Mesenchymal stem cell (in vitro differentiated cells and primary cell): ENCODE data around the gene ANKHD1.
A peak's percentile ranks its signal among the peaks of the same experiment; 100 is the strongest.

Experiments
- DNase-seq: peaks from one replicate; pipeline ENCODE4 v3.0.0-alpha.2; 2013
- H2AFZ ChIP-seq: one replicate; pipeline ENCODE4 v1.6.1; 2013; ENCODE audit warnings: low read depth, mild to moderate bottlenecking, control low read depth, inconsistent platforms, low read length, moderate library complexity
- H2AK5ac ChIP-seq: 2 replicates; pipeline ENCODE4 v1.6.1; 2013; ENCODE audit warnings: low read length, moderate library complexity, mild to moderate bottlenecking, inconsistent platforms; ENCODE audit not compliant: severe bottlenecking
- H2BK120ac ChIP-seq: one replicate; pipeline ENCODE4 v1.6.1; 2013; ENCODE audit warnings: low read depth, mild to moderate bottlenecking, inconsistent platforms, low read length, moderate library complexity
- H2BK12ac ChIP-seq, 2 experiments: one replicate each; pipeline ENCODE4 v1.6.1; 2013; ENCODE audit warnings: inconsistent platforms in 2 of 2, low read length in 2 of 2, mild to moderate bottlenecking in 2 of 2, moderate library complexity in 2 of 2, control low read depth in 1 of 2
- H2BK15ac ChIP-seq: one replicate; pipeline ENCODE4 v1.6.1; 2013; ENCODE audit warnings: mild to moderate bottlenecking, low read depth, inconsistent platforms; ENCODE audit not compliant: poor library complexity, severe bottlenecking
- H2BK5ac ChIP-seq: 2 replicates; pipeline ENCODE4 v1.6.1; 2013; ENCODE audit warnings: low read depth, mild to moderate bottlenecking, low read length, control low read depth, inconsistent platforms; ENCODE audit not compliant: poor library complexity, severe bottlenecking
- H3K14ac ChIP-seq, 2 experiments: one replicate each; pipeline ENCODE4 v1.6.1; 2013; ENCODE audit warnings: inconsistent platforms in 2 of 2, low read length in 2 of 2, control low read depth in 1 of 2, mild to moderate bottlenecking in 1 of 2, moderate library complexity in 1 of 2
- H3K18ac ChIP-seq, 2 experiments: one replicate each; pipeline ENCODE4 v1.6.1; 2013; ENCODE audit warnings: inconsistent platforms in 2 of 2, low read length in 2 of 2, control low read depth in 1 of 2, low read depth in 1 of 2, mild to moderate bottlenecking in 1 of 2
- H3K23ac ChIP-seq, 2 experiments: one replicate each; pipeline ENCODE4 v1.6.1; 2013; ENCODE audit warnings: inconsistent platforms in 2 of 2, low read length in 2 of 2, mild to moderate bottlenecking in 2 of 2, moderate library complexity in 2 of 2, control low read depth in 1 of 2
- H3K27ac ChIP-seq: 2 replicates; pipeline ENCODE4 v1.5.1; 2013; ENCODE audit warnings: mild to moderate bottlenecking, moderate library complexity, low read length, control low read depth, inconsistent platforms; ENCODE audit not compliant: poor library complexity, severe bottlenecking
- H3K27me3 ChIP-seq, 2 experiments: 2 replicates each; pipeline versions ENCODE4 v1.6.1 to v1.7.0; 2013; ENCODE audit warnings: low read length in 2 of 2, mild to moderate bottlenecking in 2 of 2, moderate library complexity in 2 of 2, control low read depth in 1 of 2, inconsistent platforms in 1 of 2; ENCODE audit not compliant: control insufficient read depth in 1 of 2, insufficient read depth in 1 of 2
- H3K36me3 ChIP-seq, 2 experiments: 2 replicates each; pipeline versions ENCODE4 v1.6.1 to v1.7.0; 2013; ENCODE audit warnings: low read length in 2 of 2, control low read depth in 1 of 2, inconsistent platforms in 1 of 2, low read depth in 1 of 2, mild to moderate bottlenecking in 1 of 2; ENCODE audit not compliant: insufficient read depth in 2 of 2, control insufficient read depth in 1 of 2
- H3K4ac ChIP-seq, 2 experiments: one replicate each; pipeline ENCODE4 v1.6.1; 2013; ENCODE audit warnings: inconsistent platforms in 2 of 2, low read length in 2 of 2, mild to moderate bottlenecking in 2 of 2, moderate library complexity in 2 of 2, control low read depth in 1 of 2, low read depth in 1 of 2
- H3K4me1 ChIP-seq: 2 replicates; pipeline ENCODE4 v1.6.1; 2013; ENCODE audit warnings: low read depth, low read length, control low read depth; ENCODE audit not compliant: control insufficient read depth, insufficient read depth
- H3K4me2 ChIP-seq: 2 replicates; pipeline ENCODE4 v1.6.1; 2013; ENCODE audit warnings: low read length, mild to moderate bottlenecking, inconsistent platforms; ENCODE audit not compliant: poor library complexity, severe bottlenecking
- H3K4me3 ChIP-seq, 2 experiments: 2 replicates each; pipeline versions ENCODE4 v1.5.1 to v1.7.0; 2013; ENCODE audit warnings: low read length in 2 of 2, mild to moderate bottlenecking in 2 of 2, control low read depth in 1 of 2, low read depth in 1 of 2; ENCODE audit not compliant: insufficient read depth in 1 of 2
- H3K79me1 ChIP-seq: replicated peaks from 2 replicates; pipeline ENCODE4 v1.6.1; 2013; ENCODE audit warnings: mild to moderate bottlenecking, control low read depth, low read length, inconsistent platforms; ENCODE audit not compliant: poor library complexity, severe bottlenecking
- H3K9ac ChIP-seq: 2 replicates; pipeline ENCODE4 v1.7.0; 2013; ENCODE audit warnings: mild to moderate bottlenecking, low read length, moderate library complexity
- H3K9me3 ChIP-seq: 2 replicates; pipeline ENCODE4 v1.7.0; 2013; ENCODE audit warnings: mild to moderate bottlenecking, low read length; ENCODE audit not compliant: control insufficient read depth
- H4K8ac ChIP-seq: one replicate; pipeline ENCODE4 v1.6.1; 2013; ENCODE audit warnings: inconsistent platforms, mild to moderate bottlenecking, low read length, moderate library complexity
- H4K91ac ChIP-seq: one replicate; pipeline ENCODE4 v1.6.1; 2013; ENCODE audit warnings: mild to moderate bottlenecking, low read length, inconsistent platforms
- WGBS: methylation state at CpG from one replicate; pipeline ENCODE4 v1.1.7; 2013; ENCODE audit warnings: mixed read lengths; 5-methylcytosine and 5-hydroxymethylcytosine counted together

ANKHD1 gene

DNA sequence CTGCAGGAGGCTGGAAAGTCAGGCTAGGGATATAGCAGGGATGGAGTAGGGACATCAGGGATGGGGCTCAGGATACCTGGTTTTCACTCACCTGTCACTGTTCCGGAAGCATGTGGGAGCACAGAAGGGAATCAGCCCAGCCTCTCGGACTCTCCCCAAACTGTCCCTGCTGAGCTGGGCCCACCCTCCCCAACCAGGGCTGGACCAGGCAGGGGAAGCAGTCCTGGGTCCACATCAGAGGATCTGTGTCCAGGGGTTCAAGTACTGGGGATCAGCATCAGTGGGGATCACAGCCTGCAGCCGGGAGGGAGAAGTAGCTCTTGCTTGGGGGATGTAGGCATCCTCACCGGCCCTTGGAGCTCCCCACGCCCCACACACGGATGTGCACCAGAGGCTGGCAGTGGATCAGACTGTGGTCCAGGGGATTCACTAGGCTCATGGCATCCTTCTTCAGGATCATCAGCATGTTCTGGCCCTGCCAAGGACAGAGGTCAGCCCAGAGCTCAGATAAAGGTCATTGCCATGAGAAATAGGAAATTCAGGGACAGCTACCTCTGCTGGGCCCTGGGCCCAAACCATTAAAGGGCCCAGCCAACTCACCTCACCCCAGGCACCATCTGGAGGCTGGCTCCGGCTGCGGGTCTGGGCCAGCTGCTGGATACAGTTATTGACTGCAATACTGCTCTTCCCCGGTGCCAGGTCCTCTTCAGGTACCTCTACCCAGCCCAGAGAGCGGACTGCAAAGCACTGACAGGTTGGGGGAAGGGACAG is 160.3 kb downstream of the ANKHD1 start:
- WGBS, result over 99% methylated on average over 6 of the region's 10 CpGs
- DNase-seq, result no peak
- no peak overlapping the region for H3K4ac ChIP-seq
- no peak overlapping the region for H2BK15ac ChIP-seq
- H3K18ac ChIP-seq, result no peak overlapping the region
- H3K27ac ChIP-seq, result no peak overlapping the region
- H3K4me1 ChIP-seq, result peaks cover 25% of the 10 kb centered on the region
- H3K4me2 ChIP-seq, result no peak overlapping the region
- no peak overlapping the region for H2AK5ac ChIP-seq
- H3K9me3 ChIP-seq, result no peaks in the 10 kb centered on the region
- H3K14ac ChIP-seq, result no peak overlapping the region
- H4K8ac ChIP-seq, result no peak overlapping the region
- no peak overlapping the region for H3K23ac ChIP-seq
- H3K79me1 ChIP-seq, result peaks cover 33% of the 10 kb centered on the region
- peaks cover 33 to 56% of the 10 kb centered on the region in 2 experiments for H3K36me3 ChIP-seq
- peak overlapping the region; percentile 36 for H3K9ac ChIP-seq
- no peaks in the 10 kb centered on the region for H3K27me3 ChIP-seq
- H2BK5ac ChIP-seq, result no peak overlapping the region
- no peak overlapping the region for H4K91ac ChIP-seq
- no peak overlapping the region for H2BK12ac ChIP-seq
- no peak overlapping the region for H2BK120ac ChIP-seq
- no peak overlapping the region for H3K4me3 ChIP-seq
- no peak overlapping the region for H2AFZ ChIP-seq

DNA sequence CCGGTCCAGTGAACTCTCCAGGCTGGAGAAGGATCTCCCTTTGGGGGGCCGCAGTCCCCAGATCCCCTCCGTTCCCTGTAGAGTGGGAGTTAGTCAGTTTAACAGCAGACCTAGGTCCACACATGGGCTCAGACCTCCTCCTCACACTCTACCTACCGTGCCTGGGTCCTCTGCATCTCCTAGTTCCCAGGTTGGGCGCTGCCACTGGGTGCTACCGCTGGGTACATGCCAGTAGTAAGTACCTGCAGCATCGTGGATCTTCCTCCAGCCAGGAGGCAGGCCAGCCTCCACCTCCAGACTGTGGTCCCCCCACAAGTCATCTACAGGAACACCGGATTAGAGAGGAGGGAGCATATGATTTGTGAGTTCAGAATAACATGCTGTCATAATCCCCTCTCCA is 162.0 kb downstream of the ANKHD1 start:
- Histone ChIP-seq H2BK12ac (peak overlapping the region; percentile 7 to 25), H3K14ac (peak overlapping the region in 1 of 2 experiments; percentile 88), H3K27ac (no peak overlapping the region), H3K23ac (no peak overlapping the region), H4K91ac (peak overlapping the region; percentile 64), H2BK5ac (no peak overlapping the region), H3K9me3 (no peaks in the 10 kb centered on the region), H2BK120ac (no peak overlapping the region), H4K8ac (peak overlapping the region; percentile 77), H2AK5ac (peak overlapping the region; percentile 5), H3K27me3 (no peaks in the 10 kb centered on the region), H3K4ac (peak overlapping the region; percentile 8 to 15), H3K4me3 (peak overlapping the region; percentile 17 to 89), H2AFZ (peak overlapping the region; percentile 72), H3K9ac (peak overlapping the region; percentile 95), H3K18ac (peak overlapping the region; percentile 44 to 81), H2BK15ac (no peak overlapping the region), H3K36me3 (peaks cover 47 to 65% of the 10 kb centered on the region in 2 experiments), H3K79me1 (peaks cover 49% of the 10 kb centered on the region), H3K4me2 (peak overlapping the region; percentile 81), H3K4me1 (peaks cover 30% of the 10 kb centered on the region)
- no peak for DNase-seq
- 82% methylated on average over 8 of the region's 8 CpGs for whole genome bisulfite sequencing

DNA sequence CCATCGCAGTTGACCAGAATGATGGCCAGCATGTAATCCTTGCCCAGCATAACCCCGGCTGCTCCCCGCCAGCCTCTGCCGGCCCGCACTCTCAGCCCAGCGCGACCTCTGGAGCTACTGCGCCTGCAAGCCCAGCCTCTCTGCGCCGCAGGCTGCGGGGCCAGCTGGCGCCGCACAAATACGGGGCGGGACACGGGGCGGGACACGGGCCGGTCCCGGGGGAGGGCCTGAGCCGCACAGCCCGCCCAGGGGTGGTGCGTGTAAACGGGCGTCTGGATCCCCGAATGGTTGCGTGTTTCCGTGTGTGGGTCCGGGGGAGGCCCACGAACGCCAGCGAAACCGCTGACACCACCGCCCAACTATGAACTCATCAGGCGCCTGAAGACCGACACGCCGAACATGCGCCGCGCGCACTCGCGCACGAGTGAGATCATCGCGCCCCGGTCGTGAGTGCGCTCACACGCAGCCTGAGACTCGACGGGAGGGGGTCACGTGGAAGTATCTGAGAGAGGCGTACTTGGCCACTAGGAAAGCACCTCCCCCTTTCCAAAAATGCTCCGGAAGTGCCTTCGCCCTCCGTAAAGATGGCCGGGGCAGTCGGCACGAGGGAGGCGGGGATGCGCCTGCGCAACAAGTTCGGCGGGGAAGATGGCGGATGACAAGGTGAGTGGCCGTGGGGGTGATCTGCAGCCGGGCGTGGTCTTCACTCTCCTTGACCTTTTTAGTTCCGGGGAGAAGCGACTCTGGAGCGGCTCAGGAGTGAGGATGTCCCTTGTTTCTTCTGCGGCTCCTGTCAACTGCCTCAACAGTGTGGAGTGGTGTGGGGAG is 162.8 kb downstream of the ANKHD1 start, which contains the start of the genes APBB3 and SLC35A4:
Gene APBB3 (minus strand): TSS at position 403 of the 828 bp plus-strand sequence. CDS start 353 bp downstream, at position 50.
Gene SLC35A4 (plus strand): TSS at position 633 of the 828 bp plus-strand sequence. CDS start 2,342 bp downstream, outside the sequence.
- Histone ChIP-seq H2AFZ (peak within 1 kb of the TSS; percentile 72), H4K91ac (peak within 1 kb of the TSS; percentile 64), H3K36me3 (peaks cover 48 to 60% of the 10 kb centered on the region in 2 experiments), H3K27me3 (no peaks in the 10 kb centered on the region), H3K79me1 (peaks cover 51% of the 10 kb centered on the region), H3K23ac (peak within 1 kb of the TSS in 1 of 2 experiments; percentile 68), H2AK5ac (peak within 1 kb of the TSS; percentile 33), H2BK15ac (peak within 1 kb of the TSS; percentile 44), H3K9me3 (no peaks in the 10 kb centered on the region), H4K8ac (peak within 1 kb of the TSS; percentile 93), H2BK120ac (peak within 1 kb of the TSS; percentile 24), H3K4me2 (peak within 1 kb of the TSS; percentile 81), H2BK12ac (peak within 1 kb of the TSS; percentile 7 to 25), H3K4me1 (peaks cover 30% of the 10 kb centered on the region), H3K27ac (peak within 1 kb of the TSS; percentile 77), H2BK5ac (no peak within 1 kb of the TSS), H3K9ac (peak within 1 kb of the TSS; percentile 95), H3K4ac (peak within 1 kb of the TSS; percentile 41 to 93), H3K18ac (peak within 1 kb of the TSS; percentile 81 to 88), H3K14ac (peak within 1 kb of the TSS in 1 of 2 experiments; percentile 88), H3K4me3 (peak within 1 kb of the TSS; percentile 78 to 89)
- DNase-seq, result peak; percentile 99
- under 1% methylated on average over 50 of the region's 74 CpGs for WGBS
